Measurements from ENCODE around the gene TMEM238. TPM values are rescaled to one million over a fixed set of nuclear protein-coding genes. Genes with fewer than 3 reads are reported as not detected.

The TMEM238 gene
- polyA plus RNA-seq, 1 of the 3 experiments (the other 2 are of a cell fraction): 0.12 TPM

- TF ChIP-seq USF2 (IDR thresholded peaks at IDR 0.05; ENCODE audit: borderline replicate concordance, low read depth, low read length): no peak
- no peak for TF ChIP-seq NRF1 (IDR thresholded peaks at IDR 0.05; ENCODE audit: low read depth, low read length)
- TF ChIP-seq MEF2A (IDR thresholded peaks at IDR 0.05; ENCODE audit: borderline replicate concordance, low read depth): no peak
- TF ChIP-seq, protein P1, sequence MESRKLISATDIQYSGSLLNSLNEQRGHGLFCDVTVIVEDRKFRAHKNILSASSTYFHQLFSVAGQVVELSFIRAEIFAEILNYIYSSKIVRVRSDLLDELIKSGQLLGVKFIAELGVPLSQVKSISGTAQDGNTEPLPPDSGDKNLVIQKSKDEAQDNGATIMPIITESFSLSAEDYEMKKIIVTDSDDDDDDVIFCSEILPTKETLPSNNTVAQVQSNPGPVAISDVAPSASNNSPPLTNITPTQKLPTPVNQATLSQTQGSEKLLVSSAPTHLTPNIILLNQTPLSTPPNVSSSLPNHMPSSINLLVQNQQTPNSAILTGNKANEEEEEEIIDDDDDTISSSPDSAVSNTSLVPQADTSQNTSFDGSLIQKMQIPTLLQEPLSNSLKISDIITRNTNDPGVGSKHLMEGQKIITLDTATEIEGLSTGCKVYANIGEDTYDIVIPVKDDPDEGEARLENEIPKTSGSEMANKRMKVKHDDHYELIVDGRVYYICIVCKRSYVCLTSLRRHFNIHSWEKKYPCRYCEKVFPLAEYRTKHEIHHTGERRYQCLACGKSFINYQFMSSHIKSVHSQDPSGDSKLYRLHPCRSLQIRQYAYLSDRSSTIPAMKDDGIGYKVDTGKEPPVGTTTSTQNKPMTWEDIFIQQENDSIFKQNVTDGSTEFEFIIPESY (IDR thresholded peaks at IDR 0.05; ENCODE audit: borderline replicate concordance, low read depth): no peak
- TF ChIP-seq FOXM1 (IDR thresholded peaks at IDR 0.05; ENCODE audit: low read depth): no peak
- TF ChIP-seq, protein P2, sequence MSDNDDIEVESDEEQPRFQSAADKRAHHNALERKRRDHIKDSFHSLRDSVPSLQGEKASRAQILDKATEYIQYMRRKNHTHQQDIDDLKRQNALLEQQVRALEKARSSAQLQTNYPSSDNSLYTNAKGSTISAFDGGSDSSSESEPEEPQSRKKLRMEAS (IDR thresholded peaks at IDR 0.05; ENCODE audit: low read depth): peak; percentile 45; the same call in 1 of the 2 replicates
- peak; percentile 36 for TF ChIP-seq SMC3 (IDR thresholded peaks at IDR 0.05; ENCODE audit: low read depth, low read length)
- TF ChIP-seq, protein P3, sequence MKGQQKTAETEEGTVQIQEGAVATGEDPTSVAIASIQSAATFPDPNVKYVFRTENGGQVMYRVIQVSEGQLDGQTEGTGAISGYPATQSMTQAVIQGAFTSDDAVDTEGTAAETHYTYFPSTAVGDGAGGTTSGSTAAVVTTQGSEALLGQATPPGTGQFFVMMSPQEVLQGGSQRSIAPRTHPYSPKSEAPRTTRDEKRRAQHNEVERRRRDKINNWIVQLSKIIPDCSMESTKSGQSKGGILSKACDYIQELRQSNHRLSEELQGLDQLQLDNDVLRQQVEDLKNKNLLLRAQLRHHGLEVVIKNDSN (IDR thresholded peaks at IDR 0.05; ENCODE audit: borderline replicate concordance, low read depth): no peak
- no peak for TF ChIP-seq POLR2AphosphoS5 (IDR thresholded peaks at IDR 0.05; ENCODE audit: low read depth, low read length)
Observed at GRCh38 chr19:55383279-55384130, 587 bp downstream of the TMEM238 start (continued).

- peaks cover 6 to 29% of the 10 kb centered on the region in 2 experiments; a peak in 2 of 4 replicates for H3K4me1 ChIP-seq (ENCODE audit: control insufficient read depth in 1 of 2, insufficient read depth in 2 of 2, low read depth in 1 of 2, low read length in 1 of 2)
- H3K9ac ChIP-seq: no peak overlapping the region
- peaks cover 18% of the 10 kb centered on the region for H3K79me2 ChIP-seq (ENCODE audit: insufficient read depth)
- no peak overlapping the region for H3K4me3 ChIP-seq (ENCODE audit: low read depth in 2 of 2, low read length in 1 of 2)
- H3K36me3 ChIP-seq (replicated peaks in 1 of 2; ENCODE audit: control insufficient read depth in 1 of 2, insufficient read depth in 2 of 2, low read length in 1 of 2): peaks cover 8 to 15% of the 10 kb centered on the region in 2 experiments
- WGBS (ENCODE audit: low lambda C conversion rate): 100% methylated on average over 3 of the region's 3 CpGs
- H2AFZ ChIP-seq (ENCODE audit: low read depth): no peak overlapping the region
- TF ChIP-seq MEF2A (IDR thresholded peaks at IDR 0.05; ENCODE audit: borderline replicate concordance, low read depth): no peak
- no peak for TF ChIP-seq MXI1 (IDR thresholded peaks at IDR 0.05; ENCODE audit: low read depth, low read length)
- TF ChIP-seq YY1 (IDR thresholded peaks at IDR 0.05; ENCODE audit: low read depth): no peak
- no peak for TF ChIP-seq GATA2 (CRISPR knock-in tag; IDR thresholded peaks at IDR 0.05)
- TF ChIP-seq NFIC (IDR thresholded peaks at IDR 0.05; ENCODE audit: borderline replicate concordance): no peak
- no peak for TF ChIP-seq RFX5 (IDR thresholded peaks at IDR 0.05; ENCODE audit: low read length)
- no peak for TF ChIP-seq RCOR1 (IDR thresholded peaks at IDR 0.05; ENCODE audit: low read length)
- no peak for TF ChIP-seq TAF1 (IDR thresholded peaks at IDR 0.05; ENCODE audit: borderline replicate concordance, low read depth, low read length)
- no peak for TF ChIP-seq USF2 (IDR thresholded peaks at IDR 0.05; ENCODE audit: borderline replicate concordance, low read depth, low read length)
- no peak for TF ChIP-seq RXRA (IDR thresholded peaks at IDR 0.05; ENCODE audit: borderline replicate concordance, low read depth)
- TF ChIP-seq, protein P1 (IDR thresholded peaks at IDR 0.05; ENCODE audit: borderline replicate concordance, low read depth): no peak
- no peak for TF ChIP-seq CHD2 (IDR thresholded peaks at IDR 0.05; ENCODE audit: low read length, partially characterized antibody)
- no peak for TF ChIP-seq EP300 (IDR thresholded peaks at IDR 0.05; ENCODE audit: borderline replicate concordance in 1 of 2, low read depth in 1 of 2, low read length in 1 of 2)
- TF ChIP-seq ELF1 (IDR thresholded peaks at IDR 0.05): no peak
- no peak for TF ChIP-seq FOXM1 (IDR thresholded peaks at IDR 0.05; ENCODE audit: low read depth)
- no peak for TF ChIP-seq PBX3 (IDR thresholded peaks at IDR 0.05)
- H3K9me2 ChIP-seq: no peaks in the 10 kb centered on the region
- peaks cover 5% of the 10 kb centered on the region for H3F3A ChIP-seq (replicated peaks; ENCODE audit: insufficient read depth)
- H4K20me1 ChIP-seq (ENCODE audit: insufficient read depth): peaks cover 17% of the 10 kb centered on the region
- POLR2A ChIA-PET: interaction anchor here (1.6 kb wide), 1 partner anchor 14 kb away, joined by 3 read pairs; no protein-coding TSS in a partner anchor
- no peaks in the 10 kb centered on the region for H3K9me3 ChIP-seq
- H3K27me3 ChIP-seq (ENCODE audit: insufficient read depth): no peaks in the 10 kb centered on the region
- DNase-seq: no peak
- H3K27ac ChIP-seq (ENCODE audit: low read depth in 2 of 2, low read length in 1 of 2): no peak overlapping the region
- CTCF ChIA-PET: interaction anchor here (0.9 to 2.9 kb wide), 9 partner anchors 9 to 104 kb away, joined by 3 to 33 read pairs (median 8); partner anchors contain the start of gene IL11
- H3K4me2 ChIP-seq: no peak overlapping the region
Observed at GRCh38 chr19:55382522-55383054, 1.5 kb downstream of the TMEM238 start.
